ENCODE results near the gene AP2B1.

GRCh38 chr17:35575759-35576158 is 11.4 kb upstream of the AP2B1 start:
- TF ChIP-seq CTCF (IDR thresholded peaks at IDR 0.05) (no peak), POLR2AphosphoS5 (IDR thresholded peaks at IDR 0.05) (no peak), POLR2A (IDR thresholded peaks at IDR 0.05) (no peak), EP300 (IDR thresholded peaks at IDR 0.05) (no peak)
